PC-3 (cell line): Measurements from ENCODE around the gene CAMK2A. TPM values are rescaled to one million over a fixed set of nuclear protein-coding genes. Genes with fewer than 3 reads are reported as not detected.

ENCODE experiments used
- ATAC-seq: fragments of 200-7000 bp; cut with Tn5 transposase; 2 replicates; pipeline ENCODE4 v1.9.1; 2020; ENCODE audit warnings: mild to moderate bottlenecking, moderate library complexity
- BruUV-seq: library from RNA; stranded (reverse); fragments of 400-500 nt; replicated peaks from 2 replicates; lab custom pipeline; 2021; lab: Mats Ljungman, UMichigan
- CTCF ChIA-PET: fragments of 300-600 bp; sonication (Branson Sonifier 250); formaldehyde crosslinking; loops from one replicate; lab custom pipeline; 2022; ENCODE audit warnings: antibody characterized with exemption; lab: Charles Lee
- POLR2A ChIA-PET: fragments of 300-600 bp; sonication (Branson Sonifier 250); formaldehyde crosslinking; loops from one replicate; lab custom pipeline; 2022; ENCODE audit warnings: antibody characterized with exemption; ENCODE audit not compliant: unreplicated experiment; lab: Charles Lee
- DNase-seq: peaks from one replicate; pipeline ENCODE4 v3.0.0-alpha.2; 2015
- H2AFZ ChIP-seq: fragments of 300-600 bp; sonication (generic); 2 replicates; pipeline ENCODE4 v1.6.0; 2016; ENCODE audit warnings: antibody characterized with exemption, low read length
- H3F3A ChIP-seq: fragments of 300-600 bp; sonication (generic); one replicate; pipeline ENCODE4 v1.6.0; 2017; ENCODE audit warnings: antibody characterized with exemption, low read length, control low read depth, mild to moderate bottlenecking; ENCODE audit not compliant: unreplicated experiment
- H3K27ac ChIP-seq: fragments of 300-600 bp; sonication (generic); 2 replicates; pipeline ENCODE4 v1.5.1; 2016; ENCODE audit warnings: mild to moderate bottlenecking, low read length
- H3K27me3 ChIP-seq: fragments of 300-600 bp; sonication (generic); 2 replicates; pipeline ENCODE4 v1.6.1; 2016; ENCODE audit warnings: low read length, mixed read lengths
- H3K36me3 ChIP-seq: fragments of 300-600 bp; sonication (generic); 2 replicates; pipeline ENCODE4 v1.6.1; 2016; ENCODE audit warnings: low read depth, mixed run types, low read length, mixed read lengths
- H3K4me1 ChIP-seq: fragments of 300-600 bp; sonication (generic); 2 replicates; pipeline ENCODE4 v1.5.1; 2016; ENCODE audit warnings: low read length; ENCODE audit not compliant: insufficient read depth
- H3K4me2 ChIP-seq: fragments of 300-600 bp; sonication (generic); 2 replicates; pipeline ENCODE4 v1.6.0; 2016; ENCODE audit warnings: low read length
- H3K4me3 ChIP-seq: fragments of 300-600 bp; sonication (generic); 2 replicates; pipeline ENCODE4 v1.5.1; 2016; ENCODE audit warnings: mild to moderate bottlenecking, low read length, mixed read lengths
- H3K79me2 ChIP-seq: fragments of 300-600 bp; sonication (generic); 2 replicates; pipeline ENCODE4 v1.6.1; 2017; ENCODE audit warnings: low read length, mixed read lengths
- H3K9ac ChIP-seq: fragments of 300-600 bp; sonication (generic); 2 replicates; pipeline ENCODE4 v1.6.0; 2016; ENCODE audit warnings: mild to moderate bottlenecking, low read length
- H3K9me2 ChIP-seq: fragments of 300-600 bp; sonication (generic); replicated peaks from 2 replicates; pipeline ENCODE4 v1.6.1; 2016; ENCODE audit warnings: mixed run types, low read length, mixed read lengths
- H3K9me3 ChIP-seq: fragments of 300-600 bp; sonication (generic); 2 replicates; pipeline ENCODE4 v1.6.1; 2016; ENCODE audit warnings: low read length, mixed read lengths
- H4K20me1 ChIP-seq: fragments of 300-600 bp; sonication (generic); 2 replicates; pipeline ENCODE4 v1.6.1; 2016; ENCODE audit warnings: low read length, mixed read lengths
- EZH2 ChIP-seq: fragments of 300-600 bp; sonication (generic); IDR thresholded peaks from one replicate; pipeline ENCODE4 v1.6.1; 2017; ENCODE audit warnings: antibody characterized with exemption, mild to moderate bottlenecking, low read length; ENCODE audit not compliant: unreplicated experiment
- EZH2phosphoT487 ChIP-seq: fragments of 300-600 bp; sonication (generic); IDR thresholded peaks from 2 replicates; pipeline ENCODE4 v1.6.1; 2018; ENCODE audit warnings: mild to moderate bottlenecking, antibody characterized with exemption, low read length, borderline replicate concordance
- intact Hi-C: fragments of 100-400 bp; cut with micrococcal nuclease; formaldehyde crosslinking; loops from 2 replicates; pipeline ENCODE4 v1.9.0; 2023
- total RNA-seq: library from RNA; depleted of rRNA; stranded (reverse); fragments of >200 nt; gene quantifications from 2 replicates; pipeline ENCODE4 v1.2.3, GENCODE V29; 2014
- TF ChIP-seq, protein P1 (sequence below): fragments of 300-600 bp; sonication (generic); conservative IDR thresholded peaks from 2 replicates; pipeline ENCODE4 v1.5.1; 2017; ENCODE audit warnings: antibody characterized with exemption, low read depth, mild to moderate bottlenecking, low read length

CAMK2A gene
- total RNA-seq, 1 experiment from 2014 or later: 0.15 TPM

GRCh38 chr5:150319484-150319790 is 29.9 kb upstream of the CAMK2A start:
- BruUV-seq: no TSS peak
- no peaks in the 10 kb centered on the region for H3F3A ChIP-seq
- peaks cover 63% of the 10 kb centered on the region for H3K4me1 ChIP-seq
- H3K4me3 ChIP-seq: no peak overlapping the region
- intact Hi-C loops: no loop called here
- ChIA-PET POLR2A (no interaction called here), CTCF (no interaction called here)
- H2AFZ ChIP-seq: no peak overlapping the region
- H3K9me2 ChIP-seq: no peaks in the 10 kb centered on the region
- no peaks in the 10 kb centered on the region for H3K27me3 ChIP-seq
- no peak overlapping the region for H3K9ac ChIP-seq
- TF ChIP-seq EZH2phosphoT487 (no peak), EZH2 (no peak)
- H4K20me1 ChIP-seq: no peaks in the 10 kb centered on the region
- no peak for DNase-seq
- H3K9me3 ChIP-seq: no peaks in the 10 kb centered on the region
- ATAC-seq: no peak
- H3K4me2 ChIP-seq: 0 out of 2 replicates have a peak overlapping the region, but pooled peaks have one; percentile 13
- no peaks in the 10 kb centered on the region for H3K36me3 ChIP-seq
- no peak overlapping the region for H3K27ac ChIP-seq
- H3K79me2 ChIP-seq: no peaks in the 10 kb centered on the region

DNA sequence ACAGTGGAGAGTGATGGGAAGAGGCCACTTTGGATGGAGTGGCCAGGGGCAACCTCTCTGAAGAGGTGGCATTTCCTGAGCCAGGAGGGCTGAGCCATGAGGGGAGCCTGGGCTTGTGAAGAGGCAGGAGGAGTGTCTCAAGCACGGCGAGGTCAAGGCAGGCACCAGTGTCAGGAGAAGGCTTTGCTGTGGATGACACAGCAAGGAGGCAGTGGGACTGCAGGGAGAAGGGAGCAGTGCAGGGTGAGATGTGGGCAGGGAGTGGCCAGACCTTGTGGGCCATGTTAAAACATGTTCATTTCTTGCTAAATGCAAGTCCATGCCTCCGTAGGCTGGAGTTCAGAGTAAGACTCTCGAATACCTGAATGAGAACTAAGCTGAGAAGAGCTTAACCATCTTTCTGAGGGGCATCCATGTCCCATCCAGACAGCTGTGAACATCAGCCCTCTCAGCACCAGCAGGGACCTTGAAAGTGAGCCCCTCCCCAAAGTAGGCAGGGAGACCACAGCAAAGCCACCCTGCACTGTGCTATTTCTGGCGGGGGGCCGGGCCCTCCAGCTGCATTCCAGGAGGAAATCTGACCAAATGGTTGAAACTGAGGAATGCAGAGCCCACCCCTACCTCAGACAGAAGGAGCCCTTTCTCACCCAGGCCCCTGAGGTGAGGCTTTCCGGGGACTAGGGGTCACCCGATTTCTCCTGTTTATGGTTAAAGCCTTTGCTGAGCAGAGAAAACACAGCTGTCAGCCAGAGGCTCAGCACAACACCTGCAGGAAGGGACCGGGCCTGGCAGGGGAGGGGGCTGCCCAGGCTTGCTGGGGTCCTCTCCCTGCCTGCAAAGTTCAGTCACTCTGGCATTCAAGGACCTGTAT is 29.3 kb upstream of the CAMK2A start:
- CTCF ChIA-PET: no interaction called here
- no peak overlapping the region for H3K9ac ChIP-seq

More for the DNA sequence above, 29.3 kb upstream of the CAMK2A start:
- Histone ChIP-seq H3F3A (no peaks in the 10 kb centered on the region), H3K27me3 (no peaks in the 10 kb centered on the region), H2AFZ (no peak overlapping the region), H3K9me3 (no peaks in the 10 kb centered on the region), H3K4me3 (no peak overlapping the region), H3K36me3 (no peaks in the 10 kb centered on the region), H4K20me1 (no peaks in the 10 kb centered on the region), H3K9me2 (no peaks in the 10 kb centered on the region), H3K79me2 (no peaks in the 10 kb centered on the region), H3K4me2 (no peak overlapping the region), H3K27ac (no peak overlapping the region), H3K4me1 (peaks cover 63% of the 10 kb centered on the region)
- no peak for TF ChIP-seq EZH2
- TF ChIP-seq, protein P1, sequence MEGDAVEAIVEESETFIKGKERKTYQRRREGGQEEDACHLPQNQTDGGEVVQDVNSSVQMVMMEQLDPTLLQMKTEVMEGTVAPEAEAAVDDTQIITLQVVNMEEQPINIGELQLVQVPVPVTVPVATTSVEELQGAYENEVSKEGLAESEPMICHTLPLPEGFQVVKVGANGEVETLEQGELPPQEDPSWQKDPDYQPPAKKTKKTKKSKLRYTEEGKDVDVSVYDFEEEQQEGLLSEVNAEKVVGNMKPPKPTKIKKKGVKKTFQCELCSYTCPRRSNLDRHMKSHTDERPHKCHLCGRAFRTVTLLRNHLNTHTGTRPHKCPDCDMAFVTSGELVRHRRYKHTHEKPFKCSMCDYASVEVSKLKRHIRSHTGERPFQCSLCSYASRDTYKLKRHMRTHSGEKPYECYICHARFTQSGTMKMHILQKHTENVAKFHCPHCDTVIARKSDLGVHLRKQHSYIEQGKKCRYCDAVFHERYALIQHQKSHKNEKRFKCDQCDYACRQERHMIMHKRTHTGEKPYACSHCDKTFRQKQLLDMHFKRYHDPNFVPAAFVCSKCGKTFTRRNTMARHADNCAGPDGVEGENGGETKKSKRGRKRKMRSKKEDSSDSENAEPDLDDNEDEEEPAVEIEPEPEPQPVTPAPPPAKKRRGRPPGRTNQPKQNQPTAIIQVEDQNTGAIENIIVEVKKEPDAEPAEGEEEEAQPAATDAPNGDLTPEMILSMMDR: no peak
- TF ChIP-seq EZH2phosphoT487: no peak
- POLR2A ChIA-PET: no interaction called here
- DNase-seq: no peak
- BruUV-seq: no TSS peak
- ATAC-seq: no peak
- intact Hi-C loops: no loop called here
